ENCODE results near the gene UNC5A. TPM values are rescaled to one million over a fixed set of nuclear protein-coding genes. Genes with fewer than 3 reads are reported as not detected.

Gene UNC5A
- polyA plus RNA-seq, 1 of the 3 experiments (the other 2 are of a cell fraction): 0.46 TPM

DNA sequence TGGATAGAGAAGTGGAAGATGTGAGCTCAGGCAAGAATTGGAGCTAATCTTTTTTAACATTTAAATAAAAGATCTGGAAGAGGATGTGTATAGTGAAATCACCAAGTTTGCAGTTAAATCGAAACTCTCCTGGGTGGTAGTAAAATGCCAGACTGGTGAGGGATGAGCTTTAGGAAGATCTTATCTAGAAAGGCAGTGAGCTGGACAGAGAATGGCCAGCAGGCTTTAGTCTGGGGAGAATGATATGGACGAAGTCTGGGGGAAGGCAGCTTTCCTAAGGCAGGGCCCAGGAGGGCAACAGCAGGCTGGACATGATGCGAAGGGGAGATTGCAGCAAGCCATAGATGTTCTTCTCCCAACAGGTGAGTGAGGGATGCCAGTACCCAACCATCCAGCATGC is 25.6 kb downstream of the UNC5A start:
- H3K36me3 ChIP-seq (replicated peaks in 1 of 2; ENCODE audit: control insufficient read depth in 1 of 2, insufficient read depth in 2 of 2, low read length in 1 of 2): no peaks in the 10 kb centered on the region
- H3K9me2 ChIP-seq: no peaks in the 10 kb centered on the region
- H3K27me3 ChIP-seq (ENCODE audit: insufficient read depth): peaks cover 4% of the 10 kb centered on the region; the same call in 1 of the 2 replicates
- peak overlapping the region in 1 of 2 experiments; percentile 87; a peak in 2 of 4 replicates for H3K27ac ChIP-seq (ENCODE audit: low read depth in 2 of 2, low read length in 1 of 2)
- ChIA-PET CTCF (interaction anchor here (0.7 to 6.2 kb wide), 10 partner anchors 10 to 178 kb away, joined by 3 to 30 read pairs (median 3); no protein-coding TSS in a partner anchor), POLR2A (interaction anchor here (0.6 to 3.2 kb wide), 7 partner anchors 10 to 160 kb away, joined by 3 to 16 read pairs (median 4); no protein-coding TSS in a partner anchor)
- H3K4me1 ChIP-seq (ENCODE audit: control insufficient read depth in 1 of 2, insufficient read depth in 2 of 2, low read depth in 1 of 2, low read length in 1 of 2): peaks cover 0 to 75% of the 10 kb centered on the region in 2 experiments; a peak in 2 of 4 replicates
- H3K4me3 ChIP-seq (ENCODE audit: low read depth in 2 of 2, low read length in 1 of 2): no peak overlapping the region
- H3K9me3 ChIP-seq: no peaks in the 10 kb centered on the region
- H4K20me1 ChIP-seq (ENCODE audit: insufficient read depth): no peaks in the 10 kb centered on the region
- peaks cover 4% of the 10 kb centered on the region for H3F3A ChIP-seq (replicated peaks; ENCODE audit: insufficient read depth)
- TF ChIP-seq GATA2 (CRISPR knock-in tag; IDR thresholded peaks at IDR 0.05): peak; percentile 83
- no peak for TF ChIP-seq ELF1 (IDR thresholded peaks at IDR 0.05)
- TF ChIP-seq NFIC (IDR thresholded peaks at IDR 0.05; ENCODE audit: borderline replicate concordance): no peak
- no peak for TF ChIP-seq GABPA (IDR thresholded peaks at IDR 0.05; ENCODE audit: low read depth)
- TF ChIP-seq, protein P1, sequence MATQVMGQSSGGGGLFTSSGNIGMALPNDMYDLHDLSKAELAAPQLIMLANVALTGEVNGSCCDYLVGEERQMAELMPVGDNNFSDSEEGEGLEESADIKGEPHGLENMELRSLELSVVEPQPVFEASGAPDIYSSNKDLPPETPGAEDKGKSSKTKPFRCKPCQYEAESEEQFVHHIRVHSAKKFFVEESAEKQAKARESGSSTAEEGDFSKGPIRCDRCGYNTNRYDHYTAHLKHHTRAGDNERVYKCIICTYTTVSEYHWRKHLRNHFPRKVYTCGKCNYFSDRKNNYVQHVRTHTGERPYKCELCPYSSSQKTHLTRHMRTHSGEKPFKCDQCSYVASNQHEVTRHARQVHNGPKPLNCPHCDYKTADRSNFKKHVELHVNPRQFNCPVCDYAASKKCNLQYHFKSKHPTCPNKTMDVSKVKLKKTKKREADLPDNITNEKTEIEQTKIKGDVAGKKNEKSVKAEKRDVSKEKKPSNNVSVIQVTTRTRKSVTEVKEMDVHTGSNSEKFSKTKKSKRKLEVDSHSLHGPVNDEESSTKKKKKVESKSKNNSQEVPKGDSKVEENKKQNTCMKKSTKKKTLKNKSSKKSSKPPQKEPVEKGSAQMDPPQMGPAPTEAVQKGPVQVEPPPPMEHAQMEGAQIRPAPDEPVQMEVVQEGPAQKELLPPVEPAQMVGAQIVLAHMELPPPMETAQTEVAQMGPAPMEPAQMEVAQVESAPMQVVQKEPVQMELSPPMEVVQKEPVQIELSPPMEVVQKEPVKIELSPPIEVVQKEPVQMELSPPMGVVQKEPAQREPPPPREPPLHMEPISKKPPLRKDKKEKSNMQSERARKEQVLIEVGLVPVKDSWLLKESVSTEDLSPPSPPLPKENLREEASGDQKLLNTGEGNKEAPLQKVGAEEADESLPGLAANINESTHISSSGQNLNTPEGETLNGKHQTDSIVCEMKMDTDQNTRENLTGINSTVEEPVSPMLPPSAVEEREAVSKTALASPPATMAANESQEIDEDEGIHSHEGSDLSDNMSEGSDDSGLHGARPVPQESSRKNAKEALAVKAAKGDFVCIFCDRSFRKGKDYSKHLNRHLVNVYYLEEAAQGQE (IDR thresholded peaks at IDR 0.05; ENCODE audit: low read depth, low read length): 0 out of 2 replicates have a peak, but pooled peaks have one; percentile 46
- peak in 1 of 2 experiments; percentile 46; a peak in 2 of 4 replicates for TF ChIP-seq EP300 (IDR thresholded peaks at IDR 0.05; ENCODE audit: borderline replicate concordance in 1 of 2, low read depth in 1 of 2, low read length in 1 of 2)
- TF ChIP-seq RFX5 (IDR thresholded peaks at IDR 0.05; ENCODE audit: low read length): no peak
- TF ChIP-seq RXRA (IDR thresholded peaks at IDR 0.05; ENCODE audit: borderline replicate concordance, low read depth): no peak
- no peak for TF ChIP-seq SIN3A (IDR thresholded peaks at IDR 0.05; ENCODE audit: borderline replicate concordance, low read depth, low read length)
- WGBS (ENCODE audit: low lambda C conversion rate): 23% methylated on average over 3 of the region's 3 CpGs
- H3K79me2 ChIP-seq (ENCODE audit: insufficient read depth): no peaks in the 10 kb centered on the region
- no peak overlapping the region for H2AFZ ChIP-seq (ENCODE audit: low read depth)
- DNase-seq: no peak
- H3K4me2 ChIP-seq: no peak overlapping the region
- no peak overlapping the region for H3K9ac ChIP-seq

DNA sequence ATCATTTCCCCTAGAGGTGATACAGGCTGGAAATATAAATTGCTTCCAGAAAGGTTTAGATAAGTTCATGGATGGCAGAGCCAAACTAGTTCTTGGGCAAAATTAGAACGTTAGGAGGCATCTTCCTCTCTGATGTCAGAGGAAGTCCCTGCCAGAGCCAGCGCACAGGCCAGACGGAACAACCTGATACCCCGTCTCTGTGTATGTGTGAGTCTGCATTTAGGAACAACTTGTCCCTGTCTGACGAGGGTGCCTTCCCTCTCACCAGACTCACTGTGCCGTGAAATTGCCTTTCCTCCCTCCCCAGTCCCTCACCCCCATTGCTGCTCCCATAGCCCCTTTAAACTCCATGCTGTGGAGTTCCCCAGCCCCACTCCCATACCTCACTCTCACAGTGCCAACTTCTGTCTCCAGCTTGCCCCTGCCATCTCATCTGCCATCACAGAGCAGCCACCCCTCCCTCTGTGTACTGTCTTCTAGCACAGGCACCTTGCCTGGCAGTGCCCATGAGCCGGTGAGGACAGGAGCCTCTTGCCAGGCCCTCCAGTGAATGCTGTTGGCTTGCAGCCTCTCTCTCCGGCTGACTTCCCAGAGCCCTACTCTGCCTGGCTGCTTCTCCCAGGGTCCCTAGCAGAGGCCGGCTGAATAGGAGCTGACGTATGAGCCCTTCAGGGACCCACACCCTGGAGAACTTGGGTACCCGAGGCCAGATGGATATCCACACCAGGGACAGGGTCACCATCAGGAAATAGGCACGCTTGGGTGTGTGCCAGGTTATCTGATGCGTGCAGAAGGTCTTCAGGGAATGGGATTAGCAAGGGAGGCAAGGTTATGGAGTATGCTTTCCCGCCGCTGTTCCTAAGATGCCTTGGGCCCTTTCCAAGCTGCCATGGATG is 26.7 kb downstream of the UNC5A start:
- Histone ChIP-seq H3F3A (replicated peaks; ENCODE audit: insufficient read depth) (peaks cover 4% of the 10 kb centered on the region), H3K9ac (no peak overlapping the region), H3K4me3 (ENCODE audit: low read depth in 2 of 2, low read length in 1 of 2) (no peak overlapping the region), H3K27me3 (ENCODE audit: insufficient read depth) (peaks cover 4% of the 10 kb centered on the region; the same call in 1 of the 2 replicates), H3K9me2 (no peaks in the 10 kb centered on the region), H3K79me2 (ENCODE audit: insufficient read depth) (no peaks in the 10 kb centered on the region), H3K4me1 (ENCODE audit: control insufficient read depth in 1 of 2, insufficient read depth in 2 of 2, low read depth in 1 of 2, low read length in 1 of 2) (peaks cover 0 to 77% of the 10 kb centered on the region in 2 experiments; a peak in 2 of 4 replicates), H3K27ac (ENCODE audit: low read depth in 2 of 2, low read length in 1 of 2) (peak overlapping the region in 1 of 2 experiments; percentile 87; a peak in 2 of 4 replicates), H4K20me1 (ENCODE audit: insufficient read depth) (no peaks in the 10 kb centered on the region), H3K9me3 (no peaks in the 10 kb centered on the region), H2AFZ (ENCODE audit: low read depth) (no peak overlapping the region), H3K36me3 (replicated peaks in 1 of 2; ENCODE audit: control insufficient read depth in 1 of 2, insufficient read depth in 2 of 2, low read length in 1 of 2) (no peaks in the 10 kb centered on the region), H3K4me2 (no peak overlapping the region)
- 43% methylated on average over 9 of the region's 15 CpGs for whole genome bisulfite sequencing (ENCODE audit: low lambda C conversion rate)
- CTCF ChIA-PET: interaction anchor here (0.9 to 6.2 kb wide), 4 partner anchors 11 to 176 kb away, joined by 4 to 30 read pairs (median 12); no protein-coding TSS in a partner anchor
- POLR2A ChIA-PET: interaction anchor here (3.2 kb wide), 1 partner anchor 9 kb away, joined by 16 read pairs; no protein-coding TSS in a partner anchor
- TF ChIP-seq GATA2 (CRISPR knock-in tag; IDR thresholded peaks at IDR 0.05): peak; percentile 53; the same call in 1 of the 2 replicates
- TF ChIP-seq, protein P2, sequence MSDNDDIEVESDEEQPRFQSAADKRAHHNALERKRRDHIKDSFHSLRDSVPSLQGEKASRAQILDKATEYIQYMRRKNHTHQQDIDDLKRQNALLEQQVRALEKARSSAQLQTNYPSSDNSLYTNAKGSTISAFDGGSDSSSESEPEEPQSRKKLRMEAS (IDR thresholded peaks at IDR 0.05; ENCODE audit: low read depth): no peak
- DNase-seq: no peak
